ENCODE measurements around the gene HOXD11.
A peak's percentile ranks its signal among the peaks of the same experiment; 100 is the strongest.

Gene HOXD11

GRCh38 chr2:176121190-176122051 lies 14.3 kb downstream of the HOXD11 start:
- no peak for DNase-seq (ENCODE audit: low read depth)

GRCh38 chr2:176122052-176122682 lies 15.1 kb downstream of the HOXD11 start:
- no peak for DNase-seq (ENCODE audit: low read depth)

DNA sequence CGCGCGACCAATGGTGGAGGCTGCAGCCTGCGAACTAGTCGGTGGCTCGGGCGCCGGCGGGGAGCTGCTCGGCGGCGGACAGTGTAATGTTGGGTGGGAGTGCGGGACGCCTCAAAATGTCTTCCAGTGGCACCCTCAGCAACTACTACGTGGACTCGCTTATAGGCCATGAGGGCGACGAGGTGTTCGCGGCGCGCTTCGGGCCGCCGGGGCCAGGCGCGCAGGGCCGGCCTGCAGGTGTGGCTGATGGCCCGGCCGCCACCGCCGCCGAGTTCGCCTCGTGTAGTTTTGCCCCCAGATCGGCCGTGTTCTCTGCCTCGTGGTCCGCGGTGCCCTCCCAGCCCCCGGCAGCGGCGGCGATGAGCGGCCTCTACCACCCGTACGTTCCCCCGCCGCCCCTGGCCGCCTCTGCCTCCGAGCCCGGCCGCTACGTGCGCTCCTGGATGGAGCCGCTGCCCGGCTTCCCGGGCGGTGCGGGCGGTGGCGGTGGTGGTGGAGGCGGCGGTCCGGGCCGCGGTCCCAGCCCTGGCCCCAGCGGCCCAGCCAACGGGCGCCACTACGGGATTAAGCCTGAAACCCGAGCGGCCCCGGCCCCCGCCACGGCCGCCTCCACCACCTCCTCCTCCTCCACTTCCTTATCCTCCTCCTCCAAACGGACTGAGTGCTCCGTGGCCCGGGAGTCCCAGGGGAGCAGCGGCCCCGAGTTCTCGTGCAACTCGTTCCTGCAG lies 15.8 kb downstream of the HOXD11 start, which contains the start of gene HOXD9:
Gene HOXD9, plus strand, starts transcription at position 37 of the 728 bp plus-strand sequence. Its CDS starts 50 bp downstream, at position 87.
- DNase-seq (ENCODE audit: low read depth): no peak

- no peak for DNase-seq (ENCODE audit: low read depth)
Observed at GRCh38 chr2:176123411-176124109, 16.5 kb downstream of the HOXD11 start.

DNA sequence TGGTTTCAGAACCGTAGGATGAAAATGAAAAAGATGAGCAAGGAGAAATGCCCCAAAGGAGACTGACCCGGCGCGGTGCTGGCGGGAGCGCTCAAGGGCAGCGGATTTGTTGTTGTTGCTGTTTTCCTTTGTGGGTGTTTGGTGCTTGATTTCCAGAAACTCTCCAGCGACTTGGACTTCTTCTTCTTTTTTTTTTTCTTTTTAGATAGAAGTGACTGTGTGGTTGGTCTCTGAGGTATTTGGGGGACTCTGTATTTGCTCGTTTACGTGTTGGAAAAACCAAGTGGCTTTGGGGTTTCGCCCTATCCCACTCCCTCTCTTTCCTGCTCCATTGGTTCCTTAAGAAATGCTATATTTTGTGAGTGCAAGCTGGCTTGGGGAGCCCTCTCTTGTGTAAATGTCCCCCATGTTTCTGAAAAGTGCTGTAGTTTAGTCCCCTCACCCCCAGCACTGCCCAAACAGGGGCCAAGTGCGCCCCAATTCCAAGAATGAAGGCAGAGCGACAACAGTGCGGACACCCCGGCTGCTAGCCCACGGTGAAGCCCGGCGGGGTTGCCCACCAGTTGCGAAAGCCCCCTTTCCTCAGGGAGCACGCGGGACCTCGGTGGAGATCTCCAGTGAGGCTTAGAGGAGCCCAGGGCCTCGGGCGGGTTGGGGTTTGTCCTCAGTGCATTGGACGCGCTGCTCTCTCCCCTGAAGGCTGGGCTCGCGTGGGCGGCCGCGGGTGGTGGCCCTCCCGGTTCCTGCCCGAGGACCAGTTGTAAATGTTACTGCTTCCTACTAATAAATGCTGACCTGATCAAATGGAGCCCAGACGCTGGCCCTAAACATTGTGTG lies 17.2 kb downstream of the HOXD11 start:
- DNase-seq (ENCODE audit: low read depth): no peak

DNA sequence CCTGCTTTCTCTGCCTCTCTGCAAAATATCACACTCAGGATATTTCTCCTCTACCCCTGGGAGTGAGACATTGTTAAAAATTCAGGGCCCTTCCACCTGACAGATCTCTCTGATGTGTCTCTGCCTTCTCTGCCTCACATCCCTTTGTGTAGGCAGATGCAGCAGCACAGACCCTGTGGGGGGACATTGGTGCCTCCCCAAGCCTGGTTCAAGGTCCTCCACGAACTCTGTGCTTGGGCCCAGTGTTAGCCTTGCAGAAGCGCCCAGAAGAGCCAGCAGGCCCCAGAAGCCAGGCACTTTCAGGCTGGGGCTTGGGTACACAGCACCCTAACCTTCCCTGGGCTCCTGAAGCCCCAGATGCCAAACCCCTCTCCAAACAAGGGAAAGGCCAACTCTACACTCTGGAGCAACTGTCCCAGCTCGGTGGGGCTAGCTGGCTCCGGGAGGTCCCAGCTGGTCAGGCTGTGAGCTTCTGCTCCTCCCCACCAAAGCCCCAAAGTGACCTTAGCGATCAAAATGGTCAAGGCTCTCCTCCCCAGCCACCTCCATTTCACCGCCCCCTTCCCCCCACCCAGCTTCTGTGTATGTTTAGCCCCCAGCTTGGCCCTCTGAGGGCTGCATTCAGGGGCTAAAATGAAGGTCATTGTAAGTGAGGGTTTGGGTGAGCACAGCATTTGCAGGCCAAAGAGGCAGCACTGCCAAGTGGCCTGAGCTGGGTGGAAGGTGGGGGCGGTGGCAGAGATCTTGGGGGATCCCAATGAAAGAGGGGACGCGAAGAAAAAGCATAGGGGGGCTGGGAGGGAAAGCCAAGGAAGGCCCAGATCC lies 18.1 kb downstream of the HOXD11 start:
- no peak for DNase-seq (ENCODE audit: low read depth)

GRCh38 chr2:176125772-176126054 lies 18.6 kb downstream of the HOXD11 start:
- DNase-seq (ENCODE audit: low read depth): no peak

GRCh38 chr2:176126929-176127773 lies 20.1 kb downstream of the HOXD11 start:
- peak; percentile 25 for DNase-seq (ENCODE audit: low read depth)

GRCh38 chr2:176127774-176128072 lies 20.6 kb downstream of the HOXD11 start:
- no peak for DNase-seq (ENCODE audit: low read depth)

DNA sequence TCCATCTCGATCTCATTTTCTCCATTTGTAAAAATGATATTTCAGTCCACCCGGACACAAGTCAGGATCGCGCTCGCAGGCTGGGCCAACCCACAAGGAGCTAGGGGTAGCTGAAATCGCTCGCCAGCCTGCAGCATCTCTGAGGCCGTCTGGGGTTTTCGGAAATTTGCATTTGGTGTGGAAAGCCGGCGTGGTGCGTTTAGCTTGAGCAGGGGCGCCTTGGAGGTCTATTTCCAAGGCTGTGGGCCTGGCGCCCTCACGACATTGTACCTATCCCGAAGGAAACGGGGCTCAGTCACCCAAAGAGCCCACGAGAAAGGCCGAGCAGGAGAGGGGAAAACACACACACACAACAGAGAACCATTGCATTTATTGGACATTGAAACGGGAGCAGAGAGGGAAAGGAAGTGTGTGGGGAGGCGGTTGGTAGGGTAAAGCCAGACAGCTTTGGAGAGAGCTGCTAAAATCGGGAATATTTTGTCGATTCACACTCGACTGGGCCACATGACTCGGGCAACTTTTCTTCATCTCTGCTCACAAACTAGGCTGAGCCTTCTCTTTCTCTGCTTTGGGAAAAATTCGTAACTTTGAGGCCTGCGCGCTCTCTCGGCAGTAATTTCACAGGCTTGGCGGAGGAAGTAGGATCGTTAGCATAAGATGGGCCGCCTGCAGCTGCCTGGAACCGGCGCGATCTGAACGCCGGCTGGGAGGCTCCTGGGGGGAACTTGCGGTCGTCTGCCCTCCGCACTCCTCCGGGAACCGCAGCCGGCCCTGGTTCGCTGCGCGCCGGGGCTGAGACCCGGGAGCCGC lies 21.3 kb downstream of the HOXD11 start:
- DNase-seq (ENCODE audit: low read depth): no peak

DNA sequence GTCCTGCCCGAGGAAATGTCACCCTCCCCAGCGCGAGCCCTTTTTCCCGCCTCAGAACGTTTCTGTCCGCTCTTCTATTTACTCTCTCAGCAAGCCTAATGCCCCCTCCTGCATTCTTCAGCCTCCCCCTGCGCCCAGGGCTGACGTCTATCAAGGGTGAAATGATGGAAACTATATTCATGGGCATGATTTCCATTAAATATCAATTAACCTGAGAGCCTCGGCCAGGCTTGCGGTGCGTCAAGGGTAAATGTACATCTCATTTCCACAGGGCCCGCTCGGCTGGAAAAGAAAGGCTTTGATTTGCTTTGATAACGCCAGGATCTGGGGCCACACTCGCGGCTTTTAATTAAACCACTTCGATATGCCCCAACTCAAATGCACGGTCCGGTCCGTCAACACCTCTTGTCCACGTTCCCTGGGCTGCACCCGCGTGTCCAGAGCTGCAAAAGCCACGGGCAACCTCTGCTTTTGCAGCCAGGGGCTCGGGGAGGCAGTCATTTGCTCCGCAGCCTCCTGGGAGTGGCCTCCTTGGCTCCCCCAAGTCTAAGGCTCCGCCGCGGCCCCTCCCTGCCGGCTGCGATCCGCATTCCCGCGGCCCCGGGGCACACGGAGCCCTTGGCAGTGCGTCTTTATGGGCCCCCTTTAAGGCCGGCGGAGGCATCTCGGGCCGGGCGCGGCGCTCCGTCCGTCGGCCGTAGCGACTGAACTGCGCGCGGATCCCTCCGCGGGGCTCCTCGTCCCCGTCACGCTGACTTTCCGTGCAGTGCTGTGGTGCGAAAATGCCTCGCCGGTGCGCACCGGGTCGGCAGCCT lies 22.1 kb downstream of the HOXD11 start, which contains the start of gene HOXD8:
Gene HOXD8, plus strand, starts transcription at position 724 of the 815 bp plus-strand sequence. CDS start 662 bp downstream, outside the sequence.
- DNase-seq (ENCODE audit: low read depth): no peak

GRCh38 chr2:176129813-176130146 lies 22.7 kb downstream of the HOXD11 start:
- no peak for DNase-seq (ENCODE audit: low read depth)

GRCh38 chr2:176130147-176130956 lies 23.3 kb downstream of the HOXD11 start:
- DNase-seq (ENCODE audit: low read depth): no peak

GRCh38 chr2:176130957-176131847 lies 24.1 kb downstream of the HOXD11 start:
- no peak for DNase-seq (ENCODE audit: low read depth)

DNA sequence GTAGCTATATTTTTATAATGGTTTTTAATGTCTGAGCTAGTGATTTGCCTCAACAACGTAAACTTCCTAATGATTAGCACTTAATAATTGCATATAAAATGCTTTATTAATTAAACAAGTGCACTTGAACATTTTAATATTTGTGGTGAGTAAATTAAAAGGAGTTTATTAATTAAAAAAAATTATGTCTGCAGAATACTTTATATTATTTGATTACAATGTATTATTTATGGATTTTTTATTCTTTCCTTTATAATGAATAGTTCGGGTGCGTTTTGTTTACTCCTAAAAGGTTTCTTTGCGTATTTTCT lies 24.7 kb downstream of the HOXD11 start:
- DNase-seq (ENCODE audit: low read depth): no peak

Measured in stimulated activated CD8-positive, alpha-beta memory T cell treated with anti-CD3 and anti-CD28 coated beads, Interleukin-12 subunit alpha, Interleukin-12 subunit beta, amount 100 ng/mL, for 4 hours (primary cell).